Panc1 (cell line): Measurements from ENCODE around the gene GAPVD1. TPM values are rescaled to one million over a fixed set of nuclear protein-coding genes. Genes with fewer than 3 reads are reported as not detected.
A peak's percentile ranks its signal among the peaks of the same experiment; 100 is the strongest.

Experiments used
- ATAC-seq: fragments of 200-7000 bp; cut with Tn5 transposase; 2 replicates; pipeline ENCODE4 v1.9.1; 2020; ENCODE audit warnings: mild to moderate bottlenecking, moderate library complexity
- BruUV-seq: library from RNA; stranded (reverse); fragments of 400-500 nt; replicated peaks from 2 replicates; lab custom pipeline; 2021; lab: Mats Ljungman, UMichigan
- CTCF ChIA-PET: fragments of 300-600 bp; sonication (Branson Sonifier 250); formaldehyde crosslinking; loops from one replicate; lab custom pipeline; 2022; ENCODE audit warnings: antibody characterized with exemption; lab: Charles Lee
- POLR2A ChIA-PET: fragments of 300-600 bp; sonication (Branson Sonifier 250); formaldehyde crosslinking; loops from one replicate; lab custom pipeline; 2022; ENCODE audit warnings: antibody characterized with exemption; lab: Charles Lee
- DNase-seq: peaks from one replicate; pipeline ENCODE4 v3.0.0-alpha.2; 2010; ENCODE audit warnings: low read depth, low spot score
- H3K27ac ChIP-seq: 2 replicates; pipeline ENCODE4 v1.5.1; 2011; ENCODE audit warnings: mild to moderate bottlenecking, low read length, inconsistent platforms
- H3K27me3 ChIP-seq: fragments of 200-500 bp; sonication (Bioruptor generic); 2 replicates; pipeline ENCODE4 v1.6.0; 2014; ENCODE audit warnings: low read length, inconsistent platforms; ENCODE audit not compliant: control insufficient read depth, insufficient read depth
- H3K36me3 ChIP-seq: fragments of 200-500 bp; sonication (Bioruptor generic); 2 replicates; pipeline ENCODE4 v1.5.1; 2014; ENCODE audit warnings: inconsistent platforms, mild to moderate bottlenecking, low read length, moderate library complexity; ENCODE audit not compliant: control insufficient read depth, insufficient read depth
- H3K4me1 ChIP-seq: 2 replicates; pipeline ENCODE4 v1.5.1; 2011; ENCODE audit warnings: inconsistent platforms, mild to moderate bottlenecking, low read length, moderate library complexity; ENCODE audit not compliant: control insufficient read depth, insufficient read depth
- H3K4me3 ChIP-seq, 2 experiments: 2 replicates each; pipeline ENCODE4 v1.5.1; 2011 to 2012; ENCODE audit warnings: low read depth in 2 of 2, low read length in 2 of 2, mild to moderate bottlenecking in 2 of 2, inconsistent platforms in 1 of 2, moderate library complexity in 1 of 2
- H3K9me3 ChIP-seq: fragments of 200-500 bp; sonication (Bioruptor generic); 2 replicates; pipeline ENCODE4 v1.5.1; 2014; ENCODE audit warnings: low read depth, mild to moderate bottlenecking, inconsistent platforms, low read length, moderate library complexity; ENCODE audit not compliant: control insufficient read depth, insufficient read depth
- CTCF ChIP-seq: fragments of 450-650 bp; IDR thresholded peaks from 2 replicates; pipeline ENCODE4 v1.5.1; 2017; ENCODE audit warnings: mild to moderate bottlenecking
- POLR2AphosphoS5 ChIP-seq: IDR thresholded peaks from 2 replicates; pipeline ENCODE4 v1.6.1; 2012; ENCODE audit warnings: mild to moderate bottlenecking, low read depth, low read length, moderate library complexity
- REST ChIP-seq, 2 experiments: IDR thresholded peaks; 2 replicates each; pipeline ENCODE4 v1.6.1; 2011 to 2012; ENCODE audit warnings: low read depth in 2 of 2, control low read depth in 1 of 2, low read length in 1 of 2, mild to moderate bottlenecking in 1 of 2, moderate library complexity in 1 of 2; ENCODE audit not compliant: insufficient read depth in 1 of 2
- SIN3A ChIP-seq: IDR thresholded peaks from 2 replicates; pipeline ENCODE4 v1.6.1; 2012; ENCODE audit warnings: low read depth, mild to moderate bottlenecking, low read length, moderate library complexity, borderline replicate concordance; ENCODE audit not compliant: insufficient read depth
- TCF7L2 ChIP-seq: IDR thresholded peaks from 2 replicates; pipeline ENCODE4 v1.6.1; 2011; ENCODE audit warnings: mild to moderate bottlenecking, low read depth, low read length, inconsistent platforms
- in situ Hi-C: cut with HindIII; loops from 2 replicates; pipeline ENCODE4 v1.10.0; 2016; ENCODE audit warnings: low sequenced_read_pairs, low pct_unique_long_range_greater_than_20kb
- intact Hi-C: fragments of 100-400 bp; cut with micrococcal nuclease; formaldehyde crosslinking; loops from one replicate; pipeline ENCODE4 v1.10.0; 2022; ENCODE audit not compliant: unreplicated experiment
- total RNA-seq: library from RNA; stranded (reverse); gene quantifications from one replicate; pipeline ENCODE4 v1.2.1, GENCODE V29; 2021; ENCODE audit not compliant: unreplicated experiment

Gene GAPVD1
- total RNA-seq, 1 experiment from 2014 or later = 48.6 TPM

DNA sequence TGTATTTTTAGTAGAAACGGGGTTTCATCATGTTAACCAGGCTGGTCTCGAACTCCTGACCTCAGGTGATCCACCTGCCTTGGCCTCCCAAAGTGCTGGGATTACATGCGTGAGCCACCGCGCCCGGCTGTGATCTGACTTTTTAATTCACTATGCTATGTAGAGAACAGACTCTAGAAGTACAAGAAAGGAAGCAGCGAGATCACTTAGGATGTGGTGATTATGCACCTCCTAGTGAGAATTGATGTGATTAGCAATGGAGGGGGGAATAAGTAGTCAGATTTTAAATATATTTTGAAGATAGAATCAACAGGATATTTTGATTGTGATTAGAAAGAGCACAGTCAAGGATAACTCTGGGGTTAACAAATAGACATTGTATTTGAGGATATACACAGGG is 36.3 kb downstream of the GAPVD1 start:
- ATAC-seq = no peak
- Histone ChIP-seq H3K4me1 (peaks cover 14% of the 10 kb centered on the region), H3K4me3 (no peak overlapping the region), H3K9me3 (no peaks in the 10 kb centered on the region), H3K36me3 (no peaks in the 10 kb centered on the region), H3K27me3 (no peaks in the 10 kb centered on the region), H3K27ac (peak overlapping the region; percentile 21; the same call in 1 of the 2 replicates)
- intact Hi-C loops = no loop called here
- POLR2A ChIA-PET = no interaction called here
- no TSS peak for BruUV-seq
- in situ Hi-C loops = no loop called here
- CTCF ChIA-PET = no interaction called here
- DNase-seq = no peak
- no peak for TF ChIP-seq REST (IDR thresholded peaks at IDR 0.05; ENCODE audit: insufficient read depth in 1 of 2, low read depth in 2 of 2, low read length in 1 of 2)

- intact Hi-C loops (no loop called here), in situ Hi-C loops (no loop called here)
- DNase-seq = no peak
- H3K4me3 ChIP-seq = no peak overlapping the region
- no peaks in the 10 kb centered on the region; the same call in 1 of the 2 replicates for H3K36me3 ChIP-seq
- H3K27me3 ChIP-seq = no peaks in the 10 kb centered on the region
- ChIA-PET POLR2A (no interaction called here), CTCF (no interaction called here)
- H3K4me1 ChIP-seq = peaks cover 3% of the 10 kb centered on the region
- ATAC-seq = no peak
- BruUV-seq = TSS peak; percentile 77
- H3K27ac ChIP-seq = no peak overlapping the region; the same call in 1 of the 2 replicates
- no peak for TF ChIP-seq SIN3A
- no peak for TF ChIP-seq REST (IDR thresholded peaks at IDR 0.05; ENCODE audit: insufficient read depth in 1 of 2, low read depth in 2 of 2, low read length in 1 of 2)
- TF ChIP-seq TCF7L2 = no peak
- TF ChIP-seq POLR2AphosphoS5 = no peak
- TF ChIP-seq CTCF = no peak
- no peaks in the 10 kb centered on the region for H3K9me3 ChIP-seq
These were observed 40.6 kb downstream of the GAPVD1 start for GRCh38 chr9:125302241-125302640.
